Nephron (organoid): Measurements from ENCODE around the gene ASCC1.
A peak's percentile ranks its signal among the peaks of the same experiment; 100 is the strongest.

Experiments
- H3K27ac Mint-ChIP-seq, 3 experiments: 2 replicates each; pipeline ENCODE4 v1.8.0; 2020; ENCODE audit warnings: mixed read lengths in 3 of 3, mild to moderate bottlenecking in 2 of 3, moderate library complexity in 1 of 3
- H3K27me3 Mint-ChIP-seq: 2 replicates; pipeline ENCODE4 v1.8.0; 2021; ENCODE audit warnings: low read depth, mild to moderate bottlenecking, moderate library complexity, mixed read lengths
- H3K36me3 Mint-ChIP-seq: 2 replicates; pipeline ENCODE4 v1.8.0; 2020; ENCODE audit warnings: low read depth, mixed read lengths
- H3K4me1 Mint-ChIP-seq: 2 replicates; pipeline ENCODE4 v1.8.0; 2020; ENCODE audit warnings: mixed read lengths
- H3K4me3 Mint-ChIP-seq, 3 experiments: 2 replicates each; pipeline ENCODE4 v1.8.0; 2020; ENCODE audit warnings: mild to moderate bottlenecking in 3 of 3, mixed read lengths in 3 of 3, moderate library complexity in 2 of 3
- H3K9me3 Mint-ChIP-seq: 2 replicates; pipeline ENCODE4 v1.8.0; 2020; ENCODE audit warnings: mixed read lengths
- TF ChIP-seq, protein P1 (sequence below), 3 experiments: fragments of 200-600 bp; sonication (generic); IDR thresholded peaks; one replicate each; pipeline ENCODE4 v1.5.0; 2021; ENCODE audit warnings: antibody characterized with exemption in 3 of 3; ENCODE audit not compliant: unreplicated experiment in 3 of 3

Gene ASCC1

DNA sequence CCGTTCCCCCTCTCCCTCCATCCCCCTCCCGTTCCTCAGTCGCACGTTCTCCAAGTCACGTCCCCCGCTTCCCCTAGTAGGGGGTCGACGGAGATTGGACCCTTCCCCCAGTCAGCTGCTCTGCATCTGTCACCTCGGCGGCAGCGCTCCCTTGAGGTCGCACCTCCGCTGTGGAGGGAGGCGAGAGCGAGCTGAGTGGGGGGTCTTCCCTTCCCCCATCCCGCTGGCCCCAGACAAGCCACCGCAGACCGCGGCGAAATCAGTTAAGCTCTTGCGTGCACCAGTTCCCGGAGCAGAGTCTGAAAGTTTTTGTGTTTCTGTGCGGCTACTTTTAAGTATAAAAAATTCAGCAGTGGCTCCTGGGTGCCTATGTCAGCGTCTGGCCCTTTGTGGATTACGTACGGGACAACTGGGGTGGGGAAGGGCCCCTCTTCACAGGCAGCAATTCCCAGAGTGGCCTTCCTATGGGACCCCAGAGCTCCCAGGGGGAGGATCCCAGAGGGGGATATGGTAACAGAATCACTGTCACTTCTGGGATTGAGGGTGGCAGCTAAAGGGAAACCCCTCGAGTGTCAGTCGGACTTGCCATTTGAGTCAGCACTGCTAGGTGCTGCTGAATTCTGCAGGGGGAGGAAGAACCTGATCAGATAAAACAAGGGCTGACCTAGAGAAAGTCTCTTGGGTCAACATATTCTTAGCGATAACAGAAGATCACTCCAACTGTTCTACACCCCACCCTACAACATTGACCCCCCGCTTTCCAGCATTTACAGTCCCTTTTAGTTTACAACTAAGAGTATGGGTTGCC is 45.1 kb upstream of the ASCC1 start:
- TF ChIP-seq, protein P1, sequence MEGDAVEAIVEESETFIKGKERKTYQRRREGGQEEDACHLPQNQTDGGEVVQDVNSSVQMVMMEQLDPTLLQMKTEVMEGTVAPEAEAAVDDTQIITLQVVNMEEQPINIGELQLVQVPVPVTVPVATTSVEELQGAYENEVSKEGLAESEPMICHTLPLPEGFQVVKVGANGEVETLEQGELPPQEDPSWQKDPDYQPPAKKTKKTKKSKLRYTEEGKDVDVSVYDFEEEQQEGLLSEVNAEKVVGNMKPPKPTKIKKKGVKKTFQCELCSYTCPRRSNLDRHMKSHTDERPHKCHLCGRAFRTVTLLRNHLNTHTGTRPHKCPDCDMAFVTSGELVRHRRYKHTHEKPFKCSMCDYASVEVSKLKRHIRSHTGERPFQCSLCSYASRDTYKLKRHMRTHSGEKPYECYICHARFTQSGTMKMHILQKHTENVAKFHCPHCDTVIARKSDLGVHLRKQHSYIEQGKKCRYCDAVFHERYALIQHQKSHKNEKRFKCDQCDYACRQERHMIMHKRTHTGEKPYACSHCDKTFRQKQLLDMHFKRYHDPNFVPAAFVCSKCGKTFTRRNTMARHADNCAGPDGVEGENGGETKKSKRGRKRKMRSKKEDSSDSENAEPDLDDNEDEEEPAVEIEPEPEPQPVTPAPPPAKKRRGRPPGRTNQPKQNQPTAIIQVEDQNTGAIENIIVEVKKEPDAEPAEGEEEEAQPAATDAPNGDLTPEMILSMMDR (IDR thresholded peaks at IDR 0.05; ENCODE audit: unreplicated experiment in 3 of 3): no peak
- Mint-ChIP-seq H3K27me3 (peaks cover 3% of the 10 kb centered on the region), H3K4me3 (peak overlapping the region; percentile 74 to 81 (median 79)), H3K4me1 (peaks cover 64% of the 10 kb centered on the region), H3K36me3 (no peaks in the 10 kb centered on the region), H3K27ac (peak overlapping the region; percentile 99 to 100 (median 100)), H3K9me3 (no peaks in the 10 kb centered on the region)

DNA sequence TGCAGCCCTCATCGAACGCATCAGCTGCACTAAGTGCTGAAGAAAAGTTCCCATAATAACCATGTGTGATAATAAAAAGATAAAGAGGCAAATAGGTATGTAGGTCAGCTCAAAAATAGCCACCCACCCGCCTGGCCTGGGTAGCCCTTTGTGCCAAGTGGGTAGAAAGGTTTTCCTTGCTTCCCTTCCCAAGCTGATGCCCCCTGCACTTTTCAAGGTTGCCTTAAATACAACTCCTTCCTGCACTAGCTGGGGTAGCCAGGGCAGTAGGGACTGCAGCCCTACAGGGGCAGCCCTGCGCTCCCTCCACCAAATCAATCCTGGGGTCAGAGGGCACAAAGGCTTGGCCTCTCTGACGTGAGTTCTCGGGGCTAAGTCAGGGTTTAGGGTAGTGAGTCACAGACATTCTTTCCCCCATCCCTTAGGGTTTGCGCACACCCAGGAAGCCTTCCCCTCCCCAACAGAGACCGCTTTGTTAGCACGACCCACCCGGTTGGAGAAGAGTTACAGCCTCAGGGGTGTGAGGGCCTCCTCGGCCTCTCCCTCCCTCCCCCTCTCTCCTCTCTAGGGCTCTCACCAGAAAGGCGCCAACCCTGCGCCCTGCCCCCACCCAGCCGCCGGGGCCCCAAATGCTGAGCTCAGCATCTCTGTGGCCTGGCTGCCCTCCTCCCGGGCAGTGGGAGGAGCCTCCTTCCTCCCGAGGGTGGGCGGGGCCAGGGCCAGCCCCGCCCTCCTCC is 44.3 kb upstream of the ASCC1 start:
- TF ChIP-seq, protein P1 (IDR thresholded peaks at IDR 0.05; ENCODE audit: unreplicated experiment in 3 of 3): no peak
- no peaks in the 10 kb centered on the region for H3K36me3 Mint-ChIP-seq
- H3K27ac Mint-ChIP-seq: peak overlapping the region; percentile 99 to 100 (median 100)
- peak overlapping the region; percentile 74 to 81 (median 75) for H3K4me3 Mint-ChIP-seq
- H3K9me3 Mint-ChIP-seq: no peaks in the 10 kb centered on the region
- H3K27me3 Mint-ChIP-seq: peaks cover 3% of the 10 kb centered on the region
- H3K4me1 Mint-ChIP-seq: peaks cover 66% of the 10 kb centered on the region

DNA sequence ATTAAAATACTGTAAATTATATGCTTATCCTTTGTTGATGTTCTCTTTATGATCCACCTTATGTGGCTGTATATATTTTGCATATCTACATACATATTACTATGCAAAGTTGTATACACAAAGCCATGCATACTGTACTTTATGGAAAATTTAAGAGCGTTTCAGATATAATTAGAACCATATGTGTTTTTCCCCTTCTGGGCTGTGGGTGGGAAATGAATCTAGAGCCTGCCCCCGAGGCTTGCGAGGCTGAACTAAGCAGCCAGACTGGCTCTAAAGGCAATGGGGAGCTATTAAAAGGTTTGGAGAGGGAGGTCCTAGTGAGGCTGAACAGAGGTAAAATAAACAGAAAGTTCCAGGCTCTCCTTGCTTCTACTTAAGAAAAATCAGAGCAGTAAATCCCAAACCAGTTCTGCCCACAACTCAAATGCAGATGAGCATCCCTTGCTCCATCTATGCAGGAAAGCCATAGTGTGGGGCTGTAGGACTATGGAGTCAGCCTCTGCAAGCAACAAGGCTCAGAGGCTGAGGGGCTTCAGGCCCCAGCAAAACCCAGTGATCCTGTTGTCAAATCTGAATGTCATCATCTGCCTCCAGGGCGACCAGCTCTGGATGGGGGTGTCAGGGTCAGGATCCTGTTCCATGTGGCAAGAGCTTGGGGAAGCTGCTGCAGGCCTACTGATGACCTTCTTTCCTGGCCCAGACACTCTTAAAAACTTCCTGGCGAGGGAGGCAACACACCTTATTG is 43.6 kb upstream of the ASCC1 start:
- H3K27ac Mint-ChIP-seq: peak overlapping the region; percentile 99 to 100 (median 100)
- TF ChIP-seq, protein P1 (IDR thresholded peaks at IDR 0.05; ENCODE audit: unreplicated experiment in 3 of 3): no peak
- peaks cover 3% of the 10 kb centered on the region for H3K27me3 Mint-ChIP-seq
- H3K4me1 Mint-ChIP-seq: peaks cover 68% of the 10 kb centered on the region
- peak overlapping the region; percentile 61 to 75 (median 73) for H3K4me3 Mint-ChIP-seq
- no peaks in the 10 kb centered on the region for H3K9me3 Mint-ChIP-seq
- no peaks in the 10 kb centered on the region for H3K36me3 Mint-ChIP-seq

DNA sequence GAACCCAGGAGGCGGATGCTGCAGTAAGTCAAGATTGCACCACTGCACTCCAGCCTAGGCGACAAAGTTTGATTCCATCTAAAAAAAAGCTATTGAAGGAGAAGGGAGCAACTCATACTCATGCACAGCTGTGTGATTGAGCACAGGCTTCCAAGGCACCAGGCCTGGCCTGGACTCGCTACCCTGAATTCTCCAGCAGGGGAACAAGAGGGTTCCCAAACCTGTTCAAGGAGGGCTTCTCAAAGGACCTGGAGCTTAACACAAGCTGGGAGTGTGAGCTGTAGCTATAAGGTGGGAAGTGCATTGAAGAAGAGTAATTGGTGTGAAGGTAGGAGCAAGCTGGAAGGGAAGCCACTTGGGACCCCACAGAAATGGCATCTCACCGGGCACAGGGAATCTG is 42.5 kb upstream of the ASCC1 start:
- TF ChIP-seq, protein P1 (IDR thresholded peaks at IDR 0.05; ENCODE audit: unreplicated experiment in 3 of 3): no peak
- peak overlapping the region in 1 of 3 experiments; percentile 50 for H3K4me3 Mint-ChIP-seq
- peaks cover 64% of the 10 kb centered on the region for H3K4me1 Mint-ChIP-seq
- H3K9me3 Mint-ChIP-seq: no peaks in the 10 kb centered on the region
- peak overlapping the region; percentile 98 to 100 (median 100) for H3K27ac Mint-ChIP-seq
- H3K36me3 Mint-ChIP-seq: no peaks in the 10 kb centered on the region
- H3K27me3 Mint-ChIP-seq: peaks cover 3% of the 10 kb centered on the region

DNA sequence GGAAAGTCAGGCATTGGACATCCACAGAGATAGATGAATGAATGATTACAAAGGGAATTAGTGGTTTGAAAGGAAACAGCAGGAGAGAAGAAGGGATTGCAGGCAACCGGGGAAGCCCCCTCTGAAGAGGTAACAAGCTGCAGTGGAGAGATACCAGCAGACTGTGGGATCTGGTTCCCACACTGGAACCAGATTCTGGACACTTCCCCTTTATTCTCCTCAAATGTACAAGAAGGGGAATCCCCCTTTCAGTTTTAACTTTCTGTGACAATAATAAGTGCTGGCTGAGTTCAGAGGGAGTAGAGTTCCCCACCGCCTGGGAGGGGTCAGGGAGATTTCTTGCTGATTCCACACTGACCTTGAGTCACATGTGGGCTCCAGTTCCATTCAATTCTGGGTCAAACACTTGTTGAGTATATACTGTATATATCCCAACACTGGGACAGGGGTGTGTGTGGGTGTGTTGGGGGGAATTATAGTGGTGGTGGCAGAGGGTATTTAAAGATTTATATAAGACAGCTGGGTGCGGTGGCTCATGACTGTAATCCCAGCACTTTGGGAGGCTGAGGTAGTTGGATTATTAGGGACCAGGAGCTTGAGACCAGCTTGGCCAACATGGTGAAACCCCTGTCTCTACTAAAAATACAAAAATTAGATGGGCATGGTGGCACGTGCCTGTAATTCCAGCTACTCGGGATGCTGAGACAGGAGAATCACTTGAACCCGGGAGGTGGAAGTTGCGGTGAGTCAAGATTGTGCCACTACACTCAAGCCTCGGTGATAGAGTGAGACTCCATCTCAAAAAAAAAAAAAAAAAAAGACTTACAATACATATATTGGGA is 41.2 kb upstream of the ASCC1 start:
- Mint-ChIP-seq H3K36me3 (no peaks in the 10 kb centered on the region), H3K9me3 (no peaks in the 10 kb centered on the region), H3K4me3 (peak overlapping the region in 1 of 3 experiments; percentile 62), H3K27me3 (peaks cover 3% of the 10 kb centered on the region), H3K4me1 (peaks cover 74% of the 10 kb centered on the region), H3K27ac (peak overlapping the region; percentile 98 to 99 (median 98))
- TF ChIP-seq, protein P1 (IDR thresholded peaks at IDR 0.05; ENCODE audit: unreplicated experiment in 3 of 3): no peak
